Daoy (cell line): Measurements from ENCODE around the gene BUB1B. TPM values are rescaled to one million over a fixed set of nuclear protein-coding genes. Genes with fewer than 3 reads are reported as not detected.

Source experiments
- DNase-seq: peaks from one replicate; pipeline ENCODE4 v3.0.0-alpha.2; 2015; ENCODE audit warnings: low read depth
- total RNA-seq: library from RNA; depleted of rRNA; stranded (reverse); fragments of >200 nt; shearing (Covaris generic); gene quantifications from 2 replicates; pipeline ENCODE4 v1.2.3, GENCODE V29; 2014

BUB1B gene
- total RNA-seq, 1 experiment from 2014 or later = 90.3 TPM

- DNase-seq = no peak
These were observed 79.1 kb downstream of the BUB1B start for GRCh38 chr15:40239693-40240618.

GRCh38 chr15:40240619-40241221 lies 79.9 kb downstream of the BUB1B start:
- no peak for DNase-seq

GRCh38 chr15:40241269-40242212 lies 80.7 kb downstream of the BUB1B start:
- DNase-seq = no peak

GRCh38 chr15:40242213-40242599 lies 81.3 kb downstream of the BUB1B start:
- DNase-seq = no peak

GRCh38 chr15:40242601-40243000 lies 81.7 kb downstream of the BUB1B start:
- DNase-seq = no peak

GRCh38 chr15:40243126-40243810 lies 82.4 kb downstream of the BUB1B start:
- no peak for DNase-seq

GRCh38 chr15:40244961-40245523 lies 84.2 kb downstream of the BUB1B start:
- no peak for DNase-seq

- DNase-seq = no peak
These were observed 85.0 kb downstream of the BUB1B start for GRCh38 chr15:40245666-40246450.

GRCh38 chr15:40246496-40247280 lies 85.8 kb downstream of the BUB1B start:
- DNase-seq = no peak

- no peak for DNase-seq
These were observed 86.6 kb downstream of the BUB1B start for GRCh38 chr15:40247406-40247971.

- DNase-seq = no peak
These were observed 87.3 kb downstream of the BUB1B start for GRCh38 chr15:40248006-40248783.

- peak; percentile 61 for DNase-seq
These were observed 88.8 kb downstream of the BUB1B start for GRCh38 chr15:40249477-40250303.

GRCh38 chr15:40250304-40250656 lies 89.4 kb downstream of the BUB1B start:
- DNase-seq = no peak

- DNase-seq = no peak
These were observed 90.1 kb downstream of the BUB1B start for GRCh38 chr15:40250771-40251483.

GRCh38 chr15:40251486-40252140 lies 90.7 kb downstream of the BUB1B start:
- no peak for DNase-seq

- no peak for DNase-seq
These were observed 91.2 kb downstream of the BUB1B start for GRCh38 chr15:40252141-40252437.
